Measurements from ENCODE around the gene OR52E2.

DNA sequence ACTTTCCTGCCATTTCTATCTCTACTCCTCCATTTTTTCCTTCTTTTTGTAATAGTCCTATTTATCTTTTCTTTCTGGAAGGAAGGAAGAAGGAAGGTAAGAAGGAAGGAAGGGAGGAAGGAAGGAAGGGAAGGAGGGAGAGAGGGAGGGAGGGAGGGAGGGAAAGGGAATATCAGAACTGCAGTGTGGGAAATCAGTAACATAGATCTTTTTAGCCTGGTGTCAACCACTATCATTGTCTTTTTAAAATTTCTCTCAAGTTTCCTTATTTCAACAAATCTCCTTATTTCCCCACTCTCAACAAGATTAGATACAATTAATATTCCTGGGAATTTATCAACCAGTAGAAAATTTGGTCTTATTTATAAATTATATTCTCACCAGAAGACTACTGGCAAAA is 43.6 kb upstream of the OR52E2 start:
- TF ChIP-seq CTCF (IDR thresholded peaks at IDR 0.05; ENCODE audit: low read depth, low read length) (no peak), POLR2A (IDR thresholded peaks at IDR 0.05; ENCODE audit: extremely low read depth, insufficient read length) (no peak)
- TF ChIP-seq, protein P1, sequence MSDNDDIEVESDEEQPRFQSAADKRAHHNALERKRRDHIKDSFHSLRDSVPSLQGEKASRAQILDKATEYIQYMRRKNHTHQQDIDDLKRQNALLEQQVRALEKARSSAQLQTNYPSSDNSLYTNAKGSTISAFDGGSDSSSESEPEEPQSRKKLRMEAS (IDR thresholded peaks at IDR 0.05; ENCODE audit: low read depth, low read length) = no peak

Measured in NB4 (cell line).